HG03175 (cell line): ENCODE results near the gene WDTC1.
"Not testable (repeated sequence)": the region's sequence is repeated elsewhere in the genome, so short reads cannot be mapped to it uniquely, and the experiment has no call there.

Experiments used
- ATAC-seq: cut with Tn5 transposase; IDR thresholded peaks from one replicate; pipeline ENCODE4 v1.9.1; 2021; ENCODE audit warnings: mild to moderate bottlenecking, moderate library complexity; ENCODE audit not compliant: unreplicated experiment

WDTC1 gene, protein sequence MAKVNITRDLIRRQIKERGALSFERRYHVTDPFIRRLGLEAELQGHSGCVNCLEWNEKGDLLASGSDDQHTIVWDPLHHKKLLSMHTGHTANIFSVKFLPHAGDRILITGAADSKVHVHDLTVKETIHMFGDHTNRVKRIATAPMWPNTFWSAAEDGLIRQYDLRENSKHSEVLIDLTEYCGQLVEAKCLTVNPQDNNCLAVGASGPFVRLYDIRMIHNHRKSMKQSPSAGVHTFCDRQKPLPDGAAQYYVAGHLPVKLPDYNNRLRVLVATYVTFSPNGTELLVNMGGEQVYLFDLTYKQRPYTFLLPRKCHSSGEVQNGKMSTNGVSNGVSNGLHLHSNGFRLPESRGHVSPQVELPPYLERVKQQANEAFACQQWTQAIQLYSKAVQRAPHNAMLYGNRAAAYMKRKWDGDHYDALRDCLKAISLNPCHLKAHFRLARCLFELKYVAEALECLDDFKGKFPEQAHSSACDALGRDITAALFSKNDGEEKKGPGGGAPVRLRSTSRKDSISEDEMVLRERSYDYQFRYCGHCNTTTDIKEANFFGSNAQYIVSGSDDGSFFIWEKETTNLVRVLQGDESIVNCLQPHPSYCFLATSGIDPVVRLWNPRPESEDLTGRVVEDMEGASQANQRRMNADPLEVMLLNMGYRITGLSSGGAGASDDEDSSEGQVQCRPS

DNA sequence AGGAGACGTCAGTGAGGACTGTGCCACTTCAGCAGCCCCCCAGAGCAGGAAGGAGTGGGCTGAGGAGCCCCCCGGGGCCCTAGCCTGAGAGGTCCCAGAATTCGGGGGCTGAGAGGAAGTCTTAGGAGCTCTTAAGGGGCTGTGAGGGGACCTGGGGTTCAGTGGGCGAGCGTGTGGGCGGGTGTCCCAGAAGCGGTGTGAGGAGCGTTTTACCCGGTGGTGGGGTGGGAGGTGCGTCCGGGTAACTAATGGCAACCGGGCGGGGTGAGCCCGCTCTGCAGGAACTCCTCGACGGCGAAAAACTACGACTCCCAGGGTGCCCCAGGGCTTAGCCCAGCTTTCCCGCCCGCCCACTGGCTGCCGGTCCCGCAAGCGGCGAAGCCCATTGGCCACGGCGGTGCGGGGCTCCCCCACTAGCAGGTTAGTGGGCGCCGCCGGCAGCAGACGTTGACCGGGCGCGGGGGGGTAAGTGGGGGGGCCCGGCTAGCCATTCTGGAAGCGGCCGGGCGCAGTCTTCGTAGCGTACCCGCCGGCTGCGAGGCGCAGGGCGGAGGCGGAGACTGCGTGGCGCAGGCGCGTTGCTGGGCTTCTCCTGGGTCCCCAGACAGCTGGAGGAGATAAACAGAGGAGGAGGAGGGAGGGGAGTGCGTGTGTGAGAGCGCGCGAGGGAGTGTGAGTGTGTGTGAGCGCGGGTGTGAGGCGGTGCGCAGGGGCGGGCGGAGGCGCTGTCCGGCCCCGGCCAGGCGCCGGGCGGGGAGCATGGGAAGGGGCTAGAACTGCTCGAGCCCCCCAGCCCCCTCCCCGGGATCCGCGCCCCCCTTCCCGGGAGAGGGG lies at the start of gene WDTC1:
TSS of gene WDTC1 (plus strand) at position 584 of the 834 bp plus-strand sequence. CDS start 26,423 bp downstream, outside the sequence.
- ATAC-seq: peak; percentile 91

GRCh38 chr1:27184665-27185064 lies 49.8 kb upstream of the WDTC1 start:
- ATAC-seq: not testable (repeated sequence)

- ATAC-seq: no peak
Observed at GRCh38 chr1:27192039-27192529, 42.3 kb upstream of the WDTC1 start.

GRCh38 chr1:27193194-27193593 lies 41.2 kb upstream of the WDTC1 start:
- no peak for ATAC-seq

DNA sequence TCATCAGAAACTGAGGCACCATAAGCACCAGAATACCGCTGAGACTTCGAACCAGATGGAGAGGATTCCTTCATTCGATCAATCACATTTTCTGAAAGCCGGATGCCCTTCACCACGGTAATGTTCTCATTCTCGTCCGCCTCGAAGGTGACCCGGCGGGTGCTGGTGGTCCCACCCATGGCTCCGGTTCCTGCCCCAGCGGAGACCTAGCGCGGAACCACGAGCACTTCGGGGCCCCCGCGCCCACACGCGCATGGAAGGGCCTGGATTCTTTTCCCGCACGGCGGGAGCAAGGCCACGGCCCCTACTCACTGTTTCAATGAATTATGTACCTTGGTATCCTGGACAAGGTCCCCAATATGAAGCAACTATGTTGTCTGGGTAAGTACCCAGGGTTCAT lies 33.1 kb upstream of the WDTC1 start:
- no peak for ATAC-seq

- no peak for ATAC-seq
Observed at GRCh38 chr1:27203946-27204345, 30.5 kb upstream of the WDTC1 start.

- not testable (repeated sequence) for ATAC-seq
Observed at GRCh38 chr1:27207238-27207637, 27.2 kb upstream of the WDTC1 start.

DNA sequence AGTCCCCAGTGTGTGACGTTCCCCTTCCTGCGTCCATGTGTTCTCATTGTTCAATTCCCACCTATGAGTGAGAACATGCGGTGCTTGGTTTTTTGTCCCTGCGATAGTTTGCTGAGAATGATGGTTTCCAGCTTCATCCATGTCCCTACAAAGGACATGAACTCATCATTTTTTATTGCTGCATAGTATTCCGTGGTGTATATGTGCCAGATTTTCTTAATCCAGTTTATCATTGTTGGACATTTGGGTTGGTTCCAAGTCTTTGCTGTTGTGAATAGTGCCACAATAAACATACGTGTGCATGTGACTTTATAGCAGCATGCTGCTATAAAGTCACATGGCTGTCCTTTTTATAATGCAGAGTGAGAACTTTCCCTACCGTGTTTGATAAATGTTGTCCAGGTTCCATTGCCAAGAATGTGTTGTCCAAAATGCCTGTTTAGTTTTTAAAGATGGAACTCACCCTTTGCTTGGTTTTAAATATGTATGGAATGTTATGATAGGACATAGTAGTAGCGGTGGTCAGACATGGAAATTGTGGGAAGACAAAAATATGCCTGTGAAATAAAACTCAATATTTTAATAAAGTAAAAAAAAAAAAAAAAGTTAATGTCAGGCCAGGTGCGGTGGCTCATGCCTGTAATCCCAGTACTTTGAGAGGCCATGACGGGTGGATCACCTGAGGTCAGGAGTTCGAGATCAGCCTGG lies 26.1 kb upstream of the WDTC1 start:
- ATAC-seq: not testable (repeated sequence)

- ATAC-seq: no peak
Observed at GRCh38 chr1:27216466-27216865, 18.0 kb upstream of the WDTC1 start.

- no peak for ATAC-seq
Observed at GRCh38 chr1:27217401-27217800, 17.0 kb upstream of the WDTC1 start.

GRCh38 chr1:27218736-27219135 lies 15.7 kb upstream of the WDTC1 start:
- ATAC-seq: no peak

GRCh38 chr1:27220096-27220495 lies 14.3 kb upstream of the WDTC1 start:
- ATAC-seq: no peak

DNA sequence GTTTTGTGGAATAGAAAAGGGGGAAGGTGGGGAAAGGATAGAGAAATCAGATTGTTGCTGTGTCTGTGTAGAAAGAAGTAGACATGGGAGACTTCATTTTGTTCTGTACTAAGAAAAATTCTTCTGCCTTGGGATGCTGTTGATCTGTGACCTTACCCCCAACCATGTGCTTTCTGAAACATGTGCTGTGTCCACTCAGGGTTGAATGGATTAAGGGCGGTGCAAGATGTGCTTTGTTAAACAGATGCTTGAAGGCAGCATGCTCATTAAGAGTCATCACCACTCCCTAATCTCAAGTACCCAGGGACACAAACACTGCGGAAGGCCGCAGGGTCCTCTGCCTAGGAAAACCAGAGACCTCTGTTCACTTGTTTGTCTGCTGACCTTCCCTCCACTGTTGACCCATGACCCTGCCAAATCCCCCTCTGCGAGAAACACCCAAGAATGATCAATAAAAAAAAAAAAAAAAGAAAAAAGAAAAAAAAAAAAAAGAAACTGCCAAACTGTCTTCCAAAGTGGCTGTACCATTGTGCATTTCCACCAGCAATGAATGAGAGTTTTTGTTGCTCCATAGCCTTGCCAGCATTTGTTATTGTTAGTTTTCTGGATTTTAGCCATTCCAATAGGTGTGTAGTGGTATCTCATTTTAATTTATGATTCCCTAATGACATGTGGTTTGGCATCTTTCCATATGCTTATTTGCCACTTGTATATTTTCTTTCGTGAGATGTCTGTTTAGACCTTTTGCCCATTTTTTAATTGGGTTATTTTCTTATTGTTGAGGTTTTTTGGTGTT lies 13.5 kb upstream of the WDTC1 start:
- ATAC-seq: not testable (repeated sequence)

GRCh38 chr1:27225621-27226020 lies 8.8 kb upstream of the WDTC1 start:
- ATAC-seq: no peak

DNA sequence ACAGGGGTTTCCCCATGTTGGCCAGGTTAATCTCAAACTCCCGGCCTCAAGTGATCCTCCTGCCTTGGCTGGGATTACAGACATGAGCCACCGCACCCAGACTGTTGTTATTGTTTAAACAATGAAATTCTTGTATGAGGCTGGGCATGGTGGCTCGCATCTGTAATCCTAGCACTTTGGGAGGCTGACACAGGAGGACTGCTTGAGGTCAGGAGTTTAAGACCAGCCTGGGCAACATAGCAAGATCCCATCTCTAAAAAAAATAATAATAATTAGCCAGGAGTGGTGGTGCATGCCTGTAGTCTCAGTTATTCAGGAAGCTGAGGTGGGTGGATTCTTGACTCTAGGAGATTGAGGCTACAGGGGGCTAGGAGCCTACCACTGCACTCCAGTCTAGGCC lies 6.7 kb upstream of the WDTC1 start:
- ATAC-seq: no peak

DNA sequence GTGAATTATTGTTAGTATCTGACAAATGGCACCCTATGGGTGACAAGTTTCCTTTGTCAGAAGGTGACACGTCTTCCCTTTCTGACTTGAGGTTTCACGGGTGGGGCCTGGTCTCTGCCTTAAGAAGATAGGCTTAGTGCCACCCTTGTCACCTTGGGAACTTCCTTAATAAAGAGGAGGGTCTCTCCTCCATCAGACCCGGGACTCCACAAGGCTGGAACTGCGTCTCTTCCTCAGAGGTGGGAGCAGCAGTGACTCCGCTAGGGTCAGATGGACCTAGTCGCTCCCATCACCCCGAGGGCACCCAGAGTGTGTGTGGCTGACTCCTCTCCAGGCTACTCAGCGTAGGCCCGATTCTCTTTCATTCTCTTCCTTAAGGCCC lies 774 bp upstream of the WDTC1 start:
- ATAC-seq: no peak

DNA sequence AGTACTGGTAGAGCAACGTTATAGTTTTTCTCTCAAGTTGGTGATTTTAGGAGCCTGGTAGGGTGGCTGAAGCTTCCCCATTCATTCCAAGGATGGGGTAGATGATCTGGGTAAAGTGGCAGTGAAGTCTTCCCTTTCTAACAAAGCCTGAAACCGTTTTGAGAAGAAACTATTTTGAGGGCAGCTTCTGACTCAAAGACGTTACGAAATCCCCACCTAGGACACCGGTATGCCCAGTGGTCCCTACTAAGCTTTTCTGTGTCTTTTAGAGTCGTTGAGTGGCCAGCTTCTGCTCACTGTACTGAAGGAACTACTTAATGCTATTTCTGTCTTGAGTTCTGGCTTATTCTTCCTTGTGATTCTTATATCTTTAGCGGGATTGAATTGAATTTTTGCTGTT lies 1.4 kb downstream of the WDTC1 start:
- ATAC-seq: no peak

GRCh38 chr1:27237112-27237511 lies 2.7 kb downstream of the WDTC1 start:
- no peak for ATAC-seq

DNA sequence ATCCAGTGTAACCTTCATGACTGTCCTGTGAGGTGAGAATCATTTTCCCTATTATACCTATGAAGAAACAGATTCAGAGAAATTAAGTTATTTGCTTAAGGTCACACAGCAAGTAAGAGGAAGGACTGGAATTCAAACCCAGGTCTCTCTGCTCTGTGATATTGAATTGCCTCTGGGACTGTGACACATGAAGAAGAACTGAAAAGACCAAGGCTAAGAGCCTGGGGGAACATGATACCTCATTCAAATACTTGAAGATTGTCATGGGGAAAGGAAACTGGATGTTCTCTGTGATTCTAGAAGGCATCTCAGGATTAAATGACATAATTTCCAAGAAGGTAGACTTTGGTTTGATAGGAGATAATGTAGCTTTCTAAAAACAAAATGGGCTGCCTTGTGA lies 3.6 kb downstream of the WDTC1 start:
- no peak for ATAC-seq

DNA sequence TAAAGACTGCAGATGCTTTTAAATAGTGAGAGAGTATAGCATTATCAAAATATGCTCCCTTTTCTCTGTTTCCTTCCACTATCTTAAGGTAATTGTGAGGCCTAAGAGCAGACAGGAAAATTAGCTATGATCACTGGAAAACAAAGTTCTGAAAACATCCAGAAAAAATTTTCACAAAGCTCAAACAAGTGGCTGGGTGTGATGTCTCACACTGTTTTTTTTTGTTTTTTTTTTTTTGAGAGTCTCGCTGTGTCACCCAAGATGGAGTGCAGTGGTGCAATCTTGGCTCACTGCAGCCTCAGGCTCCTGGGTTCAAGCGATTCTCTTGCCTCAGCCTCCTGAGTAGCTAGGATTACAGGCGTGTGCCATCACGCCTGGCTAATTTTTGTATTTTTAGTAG lies 7.2 kb downstream of the WDTC1 start:
- ATAC-seq: no peak
